Transverse colon (tissue), 4 donors: ENCODE measurements around the gene ALK.

ENCODE experiments used
- EP300 ChIP-seq: sonication (generic); formaldehyde crosslinking; IDR thresholded peaks from one replicate; pipeline ENCODE4 v1.6.1; 2017; ENCODE audit warnings: antibody characterized with exemption, low read depth
- POLR2AphosphoS5 ChIP-seq, 3 donors: sonication (generic); formaldehyde crosslinking; IDR thresholded peaks; one replicate each; pipeline ENCODE4 v1.6.1; 2016; ENCODE audit warnings: antibody characterized with exemption in 3 of 3
- TF ChIP-seq, protein P1 (sequence below), 5 experiments: fragments of 200-600 bp in 3 of 5; fragments of 450-650 bp in 2 of 5; sonication (generic) in 3 of 5; IDR thresholded peaks; 1 replicate in 2 of 5; 2 replicates in 3 of 5; pipeline ENCODE4 v1.5.1; 2016 to 2017; ENCODE audit warnings: antibody characterized with exemption in 5 of 5, inconsistent platforms in 3 of 5, mild to moderate bottlenecking in 2 of 5, moderate library complexity in 1 of 5

DNA sequence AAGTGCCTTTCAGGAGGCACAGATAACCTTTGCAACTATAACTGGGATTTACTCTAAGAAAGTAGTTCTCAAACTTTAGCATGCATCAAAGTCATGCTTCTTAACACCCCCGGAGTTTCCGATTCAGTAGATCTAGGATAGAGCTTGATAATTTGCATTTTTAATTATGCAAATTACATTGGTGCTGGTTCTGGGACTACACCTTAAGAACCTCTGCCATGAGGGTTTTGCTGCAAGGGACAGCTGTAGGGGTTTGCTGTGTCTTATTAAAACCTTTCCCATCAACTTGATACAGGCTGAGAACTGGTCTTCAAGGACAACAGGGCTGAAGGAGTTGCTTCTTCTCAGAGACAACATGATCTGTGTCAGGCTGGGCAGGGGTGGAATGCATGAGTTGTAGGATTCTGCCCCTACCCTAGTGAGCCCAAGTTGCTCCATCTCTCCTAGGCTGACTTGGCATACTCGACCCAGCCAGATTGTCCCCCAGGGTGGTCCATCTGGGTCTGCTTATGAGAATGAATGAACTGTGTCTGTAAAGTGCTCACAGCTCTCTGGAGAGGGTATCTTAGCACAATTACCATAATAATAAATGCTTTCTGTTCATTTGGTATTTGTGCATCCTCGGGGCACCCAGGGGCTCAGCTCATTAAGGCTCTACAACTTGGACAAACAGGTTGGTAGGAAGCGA, 573.5 kb downstream of the ALK start:
- TF ChIP-seq, protein P1, sequence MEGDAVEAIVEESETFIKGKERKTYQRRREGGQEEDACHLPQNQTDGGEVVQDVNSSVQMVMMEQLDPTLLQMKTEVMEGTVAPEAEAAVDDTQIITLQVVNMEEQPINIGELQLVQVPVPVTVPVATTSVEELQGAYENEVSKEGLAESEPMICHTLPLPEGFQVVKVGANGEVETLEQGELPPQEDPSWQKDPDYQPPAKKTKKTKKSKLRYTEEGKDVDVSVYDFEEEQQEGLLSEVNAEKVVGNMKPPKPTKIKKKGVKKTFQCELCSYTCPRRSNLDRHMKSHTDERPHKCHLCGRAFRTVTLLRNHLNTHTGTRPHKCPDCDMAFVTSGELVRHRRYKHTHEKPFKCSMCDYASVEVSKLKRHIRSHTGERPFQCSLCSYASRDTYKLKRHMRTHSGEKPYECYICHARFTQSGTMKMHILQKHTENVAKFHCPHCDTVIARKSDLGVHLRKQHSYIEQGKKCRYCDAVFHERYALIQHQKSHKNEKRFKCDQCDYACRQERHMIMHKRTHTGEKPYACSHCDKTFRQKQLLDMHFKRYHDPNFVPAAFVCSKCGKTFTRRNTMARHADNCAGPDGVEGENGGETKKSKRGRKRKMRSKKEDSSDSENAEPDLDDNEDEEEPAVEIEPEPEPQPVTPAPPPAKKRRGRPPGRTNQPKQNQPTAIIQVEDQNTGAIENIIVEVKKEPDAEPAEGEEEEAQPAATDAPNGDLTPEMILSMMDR (IDR thresholded peaks at IDR 0.05): no peak
- TF ChIP-seq EP300 (no peak), POLR2AphosphoS5 (IDR thresholded peaks at IDR 0.05) (no peak)
